Measurements from ENCODE around the gene FLACC1.

The FLACC1 gene

GRCh38 chr2:201273330-201273983, 83.7 kb downstream of the FLACC1 start:
- Histone ChIP-seq H3K27ac (ENCODE audit: low read depth, low read length) (no peak overlapping the region), H3K36me3 (ENCODE audit: insufficient read depth, low read length) (peaks cover 17% of the 10 kb centered on the region), H3K9ac (ENCODE audit: low read length) (no peak overlapping the region), H3K9me3 (ENCODE audit: low read length) (no peaks in the 10 kb centered on the region), H3K4me1 (ENCODE audit: insufficient read depth, low read length) (no peaks in the 10 kb centered on the region), H3K27me3 (ENCODE audit: control insufficient read depth in 1 of 2, insufficient read depth in 2 of 2, low read length in 2 of 2) (no peaks in the 10 kb centered on the region), H3K4me3 (ENCODE audit: low read depth in 1 of 2, low read length in 2 of 2) (no peak overlapping the region)

GRCh38 chr2:201271917-201272316, 85.2 kb downstream of the FLACC1 start:
- Histone ChIP-seq H3K9me3 (ENCODE audit: low read length) (no peaks in the 10 kb centered on the region), H3K36me3 (ENCODE audit: insufficient read depth, low read length) (peaks cover 24% of the 10 kb centered on the region), H3K4me1 (ENCODE audit: insufficient read depth, low read length) (no peaks in the 10 kb centered on the region), H3K27ac (ENCODE audit: low read depth, low read length) (no peak overlapping the region), H3K4me3 (ENCODE audit: low read depth in 1 of 2, low read length in 2 of 2) (no peak overlapping the region), H3K9ac (ENCODE audit: low read length) (no peak overlapping the region), H3K27me3 (ENCODE audit: control insufficient read depth in 1 of 2, insufficient read depth in 2 of 2, low read length in 2 of 2) (no peaks in the 10 kb centered on the region)

- H3K36me3 ChIP-seq (ENCODE audit: insufficient read depth, low read length): peaks cover 25% of the 10 kb centered on the region
- H3K27ac ChIP-seq (ENCODE audit: low read depth, low read length): no peak overlapping the region
- no peaks in the 10 kb centered on the region for H3K27me3 ChIP-seq (ENCODE audit: control insufficient read depth in 1 of 2, insufficient read depth in 2 of 2, low read length in 2 of 2)
- H3K4me1 ChIP-seq (ENCODE audit: insufficient read depth, low read length): no peaks in the 10 kb centered on the region
- no peaks in the 10 kb centered on the region for H3K9me3 ChIP-seq (ENCODE audit: low read length)
- H3K4me3 ChIP-seq (ENCODE audit: low read depth in 1 of 2, low read length in 2 of 2): no peak overlapping the region
- H3K9ac ChIP-seq (ENCODE audit: low read length): no peak overlapping the region
Measured at GRCh38 chr2:201270293-201271001, 86.7 kb downstream of the FLACC1 start.

GRCh38 chr2:201269764-201270163, 87.4 kb downstream of the FLACC1 start:
- Histone ChIP-seq H3K9me3 (ENCODE audit: low read length) (no peaks in the 10 kb centered on the region), H3K9ac (ENCODE audit: low read length) (no peak overlapping the region), H3K27me3 (ENCODE audit: control insufficient read depth in 1 of 2, insufficient read depth in 2 of 2, low read length in 2 of 2) (no peaks in the 10 kb centered on the region), H3K4me1 (ENCODE audit: insufficient read depth, low read length) (no peaks in the 10 kb centered on the region), H3K36me3 (ENCODE audit: insufficient read depth, low read length) (peaks cover 25% of the 10 kb centered on the region), H3K4me3 (ENCODE audit: low read depth in 1 of 2, low read length in 2 of 2) (no peak overlapping the region), H3K27ac (ENCODE audit: low read depth, low read length) (no peak overlapping the region)

GRCh38 chr2:201267278-201268030, 89.7 kb downstream of the FLACC1 start:
- H3K27me3 ChIP-seq (ENCODE audit: control insufficient read depth in 1 of 2, insufficient read depth in 2 of 2, low read length in 2 of 2): no peaks in the 10 kb centered on the region
- no peaks in the 10 kb centered on the region for H3K9me3 ChIP-seq (ENCODE audit: low read length)
- H3K4me3 ChIP-seq (ENCODE audit: low read depth in 1 of 2, low read length in 2 of 2): no peak overlapping the region
- peaks cover 6% of the 10 kb centered on the region for H3K4me1 ChIP-seq (ENCODE audit: insufficient read depth, low read length)
- peaks cover 20% of the 10 kb centered on the region for H3K36me3 ChIP-seq (ENCODE audit: insufficient read depth, low read length)
- no peak overlapping the region for H3K27ac ChIP-seq (ENCODE audit: low read depth, low read length)
- no peak overlapping the region for H3K9ac ChIP-seq (ENCODE audit: low read length)

GRCh38 chr2:201266629-201267028, 90.5 kb downstream of the FLACC1 start:
- Histone ChIP-seq H3K36me3 (ENCODE audit: insufficient read depth, low read length) (peaks cover 15% of the 10 kb centered on the region), H3K4me1 (ENCODE audit: insufficient read depth, low read length) (peaks cover 7% of the 10 kb centered on the region), H3K27me3 (ENCODE audit: control insufficient read depth in 1 of 2, insufficient read depth in 2 of 2, low read length in 2 of 2) (no peaks in the 10 kb centered on the region), H3K9me3 (ENCODE audit: low read length) (no peaks in the 10 kb centered on the region), H3K27ac (ENCODE audit: low read depth, low read length) (no peak overlapping the region), H3K4me3 (ENCODE audit: low read depth in 1 of 2, low read length in 2 of 2) (no peak overlapping the region), H3K9ac (ENCODE audit: low read length) (no peak overlapping the region)

- H3K36me3 ChIP-seq (ENCODE audit: insufficient read depth, low read length): peaks cover 15% of the 10 kb centered on the region
- no peak overlapping the region for H3K27ac ChIP-seq (ENCODE audit: low read depth, low read length)
- H3K9me3 ChIP-seq (ENCODE audit: low read length): no peaks in the 10 kb centered on the region
Measured at GRCh38 chr2:201264472-201265173, 92.5 kb downstream of the FLACC1 start.

GRCh38 chr2:201263779-201264178, 93.4 kb downstream of the FLACC1 start:
- H3K4me3 ChIP-seq (ENCODE audit: low read depth in 1 of 2, low read length in 2 of 2): no peak overlapping the region
- H3K27ac ChIP-seq (ENCODE audit: low read depth, low read length): no peak overlapping the region
- H3K9me3 ChIP-seq (ENCODE audit: low read length): no peaks in the 10 kb centered on the region
- H3K36me3 ChIP-seq (ENCODE audit: insufficient read depth, low read length): peaks cover 15% of the 10 kb centered on the region
- no peaks in the 10 kb centered on the region for H3K27me3 ChIP-seq (ENCODE audit: control insufficient read depth in 1 of 2, insufficient read depth in 2 of 2, low read length in 2 of 2)
- no peak overlapping the region for H3K9ac ChIP-seq (ENCODE audit: low read length)
- H3K4me1 ChIP-seq (ENCODE audit: insufficient read depth, low read length): peaks cover 18% of the 10 kb centered on the region

More at GRCh38 chr2:201264472-201265173, 92.5 kb downstream of the FLACC1 start:
- Histone ChIP-seq H3K4me1 (ENCODE audit: insufficient read depth, low read length) (peaks cover 18% of the 10 kb centered on the region), H3K4me3 (ENCODE audit: low read depth in 1 of 2, low read length in 2 of 2) (no peak overlapping the region), H3K27me3 (ENCODE audit: control insufficient read depth in 1 of 2, insufficient read depth in 2 of 2, low read length in 2 of 2) (no peaks in the 10 kb centered on the region), H3K9ac (ENCODE audit: low read length) (no peak overlapping the region)

GRCh38 chr2:201262718-201263117, 94.4 kb downstream of the FLACC1 start:
- Histone ChIP-seq H3K9me3 (ENCODE audit: low read length) (no peaks in the 10 kb centered on the region), H3K36me3 (ENCODE audit: insufficient read depth, low read length) (peaks cover 12% of the 10 kb centered on the region), H3K27me3 (ENCODE audit: control insufficient read depth in 1 of 2, insufficient read depth in 2 of 2, low read length in 2 of 2) (no peaks in the 10 kb centered on the region), H3K27ac (ENCODE audit: low read depth, low read length) (no peak overlapping the region), H3K4me1 (ENCODE audit: insufficient read depth, low read length) (peaks cover 18% of the 10 kb centered on the region), H3K9ac (ENCODE audit: low read length) (no peak overlapping the region), H3K4me3 (ENCODE audit: low read depth in 1 of 2, low read length in 2 of 2) (no peak overlapping the region)

- H3K9me3 ChIP-seq (ENCODE audit: low read length): no peaks in the 10 kb centered on the region
- no peaks in the 10 kb centered on the region for H3K27me3 ChIP-seq (ENCODE audit: control insufficient read depth in 1 of 2, insufficient read depth in 2 of 2, low read length in 2 of 2)
- H3K4me1 ChIP-seq (ENCODE audit: insufficient read depth, low read length): peaks cover 18% of the 10 kb centered on the region
- no peak overlapping the region for H3K4me3 ChIP-seq (ENCODE audit: low read depth in 1 of 2, low read length in 2 of 2)
- H3K9ac ChIP-seq (ENCODE audit: low read length): no peak overlapping the region
- H3K36me3 ChIP-seq (ENCODE audit: insufficient read depth, low read length): peaks cover 6% of the 10 kb centered on the region
- no peak overlapping the region for H3K27ac ChIP-seq (ENCODE audit: low read depth, low read length)
Measured at GRCh38 chr2:201261906-201262305, 95.2 kb downstream of the FLACC1 start.

- no peak overlapping the region for H3K27ac ChIP-seq (ENCODE audit: low read depth, low read length)
- peaks cover 18% of the 10 kb centered on the region for H3K4me1 ChIP-seq (ENCODE audit: insufficient read depth, low read length)
- H3K4me3 ChIP-seq (ENCODE audit: low read depth in 1 of 2, low read length in 2 of 2): no peak overlapping the region
- H3K27me3 ChIP-seq (ENCODE audit: control insufficient read depth in 1 of 2, insufficient read depth in 2 of 2, low read length in 2 of 2): no peaks in the 10 kb centered on the region
- no peak overlapping the region for H3K9ac ChIP-seq (ENCODE audit: low read length)
- H3K36me3 ChIP-seq (ENCODE audit: insufficient read depth, low read length): peaks cover 3% of the 10 kb centered on the region
- no peaks in the 10 kb centered on the region for H3K9me3 ChIP-seq (ENCODE audit: low read length)
Measured at GRCh38 chr2:201261471-201261870, 95.7 kb downstream of the FLACC1 start.

Measured in muscle layer of colon (tissue), 2 donors.